HEK293T (cell line): ENCODE results near the gene ZNF202.

Experiments used
- NFRKB ChIP-seq: fragments of 450-650 bp; IDR thresholded peaks from 2 replicates; pipeline ENCODE4 v1.6.1; 2016; ENCODE audit warnings: mild to moderate bottlenecking, moderate library complexity
- SP1 ChIP-seq: fragments of 450-650 bp; IDR thresholded peaks from 2 replicates; pipeline ENCODE4 v1.6.1; 2017
- SUZ12 ChIP-seq: fragments of 450-650 bp; IDR thresholded peaks from 2 replicates; pipeline ENCODE4 v1.6.1; 2016; ENCODE audit warnings: mild to moderate bottlenecking
- TARDBP ChIP-seq: fragments of 450-650 bp; IDR thresholded peaks from 2 replicates; pipeline ENCODE4 v1.6.1; 2016

- TF ChIP-seq SUZ12 (no peak), NFRKB (no peak), SP1 (no peak), TARDBP (no peak)
Measured at GRCh38 chr11:123696183-123696582, 45.3 kb downstream of the ZNF202 start.
